ENCODE results near the gene DDX51.
"Not testable (repeated sequence)": the region's sequence is repeated elsewhere in the genome, so short reads cannot be mapped to it uniquely, and the experiment has no call there.

Gene DDX51

DNA sequence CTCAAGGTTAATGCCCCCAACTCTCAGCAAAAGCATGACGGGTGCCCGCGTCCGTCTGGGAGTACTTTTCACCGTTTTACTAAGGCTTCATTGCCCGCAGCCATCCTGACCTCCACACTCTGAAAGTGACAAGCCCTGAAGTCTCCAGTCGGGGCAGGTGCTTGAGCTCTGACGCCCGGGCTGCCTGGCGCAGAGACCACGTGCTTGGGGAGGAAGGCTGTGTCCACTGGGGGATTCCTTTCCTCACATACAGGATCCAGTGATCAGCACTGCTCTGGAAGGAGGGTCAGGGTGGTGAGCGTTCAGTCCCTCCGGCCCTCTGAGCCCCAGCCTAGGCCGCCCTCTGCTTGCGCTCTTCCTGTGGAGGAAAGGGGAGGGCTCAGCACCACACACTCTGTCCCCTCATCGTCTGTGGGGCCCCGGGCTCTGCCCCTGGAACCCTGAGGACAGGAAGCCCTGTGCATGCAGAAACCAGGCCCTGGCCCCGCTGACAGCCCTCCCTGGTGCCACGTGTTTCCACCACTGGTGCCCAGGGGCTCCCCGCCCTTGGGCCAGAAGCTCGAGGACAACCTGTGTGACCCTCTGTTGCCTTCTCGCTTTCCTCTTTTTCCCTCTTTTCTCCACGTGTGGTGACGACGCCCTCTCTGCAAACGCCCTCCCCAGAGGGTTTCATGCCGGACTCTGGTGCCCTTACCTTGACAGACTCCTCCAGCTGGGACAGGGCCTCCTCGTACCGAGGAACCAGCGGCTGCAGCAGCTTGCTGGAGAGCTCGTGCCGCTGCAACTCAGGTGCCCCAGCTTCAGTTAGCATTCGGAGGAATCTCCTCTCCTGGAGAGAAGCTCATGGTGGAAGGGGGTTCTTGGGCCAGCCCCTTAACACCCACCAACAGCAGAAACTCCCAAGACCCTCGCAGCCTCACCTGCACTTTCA is 4.9 kb downstream of the DDX51 start:
- no peak for DNase-seq

DNA sequence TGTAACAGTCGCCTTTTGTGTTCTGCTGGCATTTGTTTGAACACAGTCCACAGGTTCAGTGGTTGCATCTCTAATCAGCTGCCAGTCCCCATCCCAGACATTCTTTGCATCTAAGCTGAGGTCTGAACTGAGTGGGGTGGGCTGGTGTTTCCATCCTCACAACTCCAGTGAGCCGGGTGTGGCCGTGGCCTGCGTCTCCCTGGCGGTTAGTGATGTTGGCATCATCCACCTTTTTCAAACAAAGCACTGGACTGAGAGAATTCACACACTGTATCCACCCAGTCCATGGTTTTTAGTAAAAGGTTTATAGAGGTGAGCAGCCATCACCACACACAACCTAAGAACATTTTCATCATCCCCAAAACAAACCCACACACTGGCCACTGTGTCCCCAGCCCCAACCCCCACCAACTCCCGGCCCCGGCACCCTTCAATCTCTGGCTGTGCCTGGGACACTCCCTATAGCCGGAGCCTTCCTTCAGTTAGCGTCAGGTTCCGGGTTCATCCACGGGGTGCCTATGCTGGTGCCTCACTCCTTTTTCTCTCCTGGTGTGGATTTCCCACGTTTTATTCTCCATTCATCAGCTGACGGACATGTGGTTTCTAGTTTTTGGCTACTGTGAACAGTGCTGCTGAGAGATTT is 6.5 kb downstream of the DDX51 start:
- DNase-seq: no peak

DNA sequence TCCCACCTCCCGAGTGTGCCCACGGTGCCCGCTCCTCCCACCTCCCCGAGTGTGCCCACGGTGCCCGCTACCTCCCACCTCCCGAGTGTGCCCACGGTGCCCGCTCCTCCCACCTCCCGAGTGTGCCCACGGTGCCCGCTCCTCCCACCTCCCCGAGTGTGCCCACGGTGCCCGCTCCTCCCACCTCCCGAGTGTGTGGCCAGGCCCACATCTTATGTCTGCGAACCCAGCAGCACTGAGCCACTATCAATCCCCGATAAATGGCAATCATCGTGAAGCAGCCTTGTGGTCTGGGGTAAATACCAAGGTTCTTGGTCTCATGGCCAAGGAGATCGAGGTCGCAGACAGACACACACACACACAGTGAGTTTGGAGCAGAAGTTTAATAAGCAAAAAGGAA is 7.9 kb downstream of the DDX51 start:
- DNase-seq: not testable (repeated sequence)

DNA sequence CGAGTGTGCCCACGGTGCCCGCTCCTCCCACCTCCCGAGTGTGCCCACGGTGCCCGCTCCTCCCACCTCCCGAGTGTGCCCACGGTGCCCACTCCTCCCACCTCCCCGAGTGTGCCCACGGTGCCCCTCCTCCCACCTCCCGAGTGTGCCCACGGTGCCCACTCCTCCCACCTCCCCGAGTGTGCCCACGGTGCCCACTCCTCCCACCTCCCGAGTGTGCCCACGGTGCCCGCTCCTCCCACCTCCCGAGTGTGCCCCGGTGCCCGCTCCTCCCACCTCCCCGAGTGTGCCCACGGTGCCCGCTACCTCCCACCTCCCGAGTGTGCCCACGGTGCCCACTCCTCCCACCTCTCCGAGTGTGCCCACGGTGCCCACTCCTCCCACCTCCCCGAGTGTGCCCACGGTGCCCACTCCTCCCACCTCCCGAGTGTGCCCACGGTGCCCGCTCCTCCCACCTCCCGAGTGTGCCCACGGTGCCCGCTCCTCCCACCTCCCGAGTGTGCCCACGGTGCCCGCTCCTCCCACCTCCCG is 9.4 kb downstream of the DDX51 start:
- not testable (repeated sequence) for DNase-seq

DNA sequence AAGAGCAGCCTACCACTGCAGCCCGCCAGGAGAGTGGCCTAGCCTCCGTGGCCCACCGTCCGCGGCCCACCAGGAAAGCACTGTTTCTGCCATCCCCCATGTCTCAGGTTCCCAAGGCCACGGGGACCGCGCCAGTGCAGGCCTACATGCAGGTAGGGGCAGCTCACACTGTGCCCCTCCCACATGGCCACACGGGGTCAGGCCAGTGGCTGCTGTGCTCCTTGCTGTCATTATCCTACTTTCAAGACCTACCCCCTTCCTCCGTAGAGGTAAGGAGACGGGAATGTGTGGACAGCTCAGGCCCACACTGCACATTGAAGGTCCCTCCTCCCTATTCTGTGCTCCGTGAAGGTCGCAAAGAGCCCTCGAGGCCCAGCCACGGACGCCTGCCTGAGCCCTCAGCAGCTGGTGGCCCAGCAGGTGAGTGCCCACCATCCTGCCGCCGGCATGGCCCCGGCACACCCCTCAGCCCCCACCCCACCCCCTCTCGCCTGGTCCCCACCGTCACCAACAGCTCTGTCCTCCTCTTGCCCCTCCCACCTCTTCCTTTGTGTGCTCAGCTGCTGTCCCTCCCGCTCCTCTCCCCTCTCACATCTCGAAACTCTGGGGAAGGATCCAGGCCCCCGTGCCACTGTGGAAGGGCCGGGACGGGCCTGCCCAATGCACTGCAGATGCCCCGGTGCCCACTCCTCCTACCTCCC is 10.0 kb downstream of the DDX51 start:
- no peak for DNase-seq

DNA sequence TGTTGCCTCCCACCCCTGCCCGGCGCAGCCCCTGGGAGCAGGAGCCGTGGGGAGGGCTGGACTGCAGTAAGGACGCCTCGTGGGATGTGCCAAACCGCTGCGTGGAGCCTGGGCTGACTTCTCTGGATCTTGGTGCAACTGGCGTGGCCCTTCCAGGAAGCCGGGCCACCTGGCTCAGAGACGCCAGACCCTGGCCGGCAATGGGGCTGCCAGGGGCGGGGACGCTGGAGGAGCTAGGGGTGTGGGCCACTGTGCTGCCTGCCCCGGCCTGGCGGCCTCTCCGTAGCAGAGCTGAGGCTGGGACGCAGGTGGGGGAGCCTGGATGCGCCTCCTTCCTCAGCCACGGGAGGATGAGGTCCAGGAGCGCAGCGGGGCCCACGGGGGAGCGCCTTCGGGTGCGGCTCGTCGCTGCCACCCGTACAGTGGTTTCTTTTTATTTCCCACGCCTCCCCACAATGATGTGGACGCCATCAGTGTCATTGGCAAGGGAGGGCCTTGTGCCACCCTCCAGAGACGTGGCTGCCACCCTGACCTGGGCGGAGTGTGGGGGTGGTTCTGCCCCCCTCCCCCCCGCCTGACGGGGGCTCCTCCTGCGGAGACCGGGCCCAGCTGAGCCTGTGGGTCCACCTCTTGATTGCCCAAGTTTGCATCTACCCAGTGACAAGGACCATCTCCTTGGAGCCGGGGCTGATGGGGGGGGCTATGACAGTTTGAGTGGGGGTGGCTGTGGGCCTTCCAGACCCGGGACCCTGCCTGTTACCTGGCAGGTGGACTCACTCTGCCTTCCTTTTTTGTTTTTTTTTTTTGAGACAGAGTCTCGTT is 11.3 kb downstream of the DDX51 start:
- no peak for DNase-seq

DNA sequence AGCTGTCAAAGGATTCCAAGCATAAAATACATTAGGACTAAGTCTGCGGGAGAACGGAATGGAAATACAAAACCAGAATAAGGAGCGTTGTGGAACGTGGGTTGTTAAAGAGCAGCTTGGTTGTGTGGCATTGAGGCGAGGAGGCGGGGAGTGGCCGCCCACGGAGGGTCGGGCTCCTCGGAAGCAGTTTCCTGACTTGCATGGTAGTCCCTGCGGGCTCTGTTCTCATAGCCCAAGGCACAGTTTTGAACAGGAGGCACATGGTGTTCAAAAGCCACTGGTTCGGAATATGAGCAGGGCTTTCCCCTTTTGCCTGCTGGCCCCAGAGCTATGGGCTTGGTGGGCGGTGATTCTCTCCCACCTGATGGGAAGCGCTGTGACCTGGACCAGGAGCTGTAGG is 12.2 kb downstream of the DDX51 start:
- DNase-seq: no peak

DNA sequence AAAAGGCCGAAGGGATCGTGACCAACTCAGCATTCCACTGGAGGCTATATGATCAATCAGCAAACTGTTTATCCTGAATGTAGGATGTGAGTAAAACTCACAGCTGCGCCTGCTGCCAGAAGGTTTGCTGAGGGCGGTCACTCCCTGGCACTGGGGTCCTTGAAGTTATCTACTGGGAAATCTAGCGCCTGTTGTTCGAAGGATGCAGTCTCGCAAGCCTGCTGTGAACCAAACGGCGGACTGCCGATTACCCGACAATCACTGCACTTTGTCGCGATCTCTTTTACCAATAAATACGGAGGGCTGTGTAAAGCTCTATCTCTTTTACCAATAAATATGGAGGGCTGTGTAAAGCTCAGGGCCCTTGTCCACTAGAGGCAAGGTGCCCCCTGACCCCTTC is 12.9 kb downstream of the DDX51 start:
- DNase-seq: no peak

DNA sequence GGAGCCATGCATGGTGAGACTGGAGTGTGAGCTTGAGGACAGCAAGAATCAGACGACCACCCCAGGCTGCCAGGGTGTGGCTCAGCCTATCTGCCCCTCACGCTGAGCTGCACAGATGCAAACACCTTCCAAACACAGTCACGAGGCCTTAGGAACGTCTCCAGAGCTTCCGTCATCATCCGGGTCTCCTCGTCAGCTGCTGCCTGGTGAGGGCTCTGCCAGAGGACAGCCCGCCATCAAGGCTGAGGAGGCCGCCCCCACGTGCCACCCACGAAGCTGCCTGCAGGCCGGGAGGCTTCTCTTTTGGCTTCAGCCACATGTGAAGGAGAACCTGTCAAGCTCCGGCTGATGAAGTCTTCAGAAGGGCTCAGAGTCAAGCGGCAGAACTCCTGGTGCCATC is 13.4 kb downstream of the DDX51 start:
- DNase-seq: no peak

DNA sequence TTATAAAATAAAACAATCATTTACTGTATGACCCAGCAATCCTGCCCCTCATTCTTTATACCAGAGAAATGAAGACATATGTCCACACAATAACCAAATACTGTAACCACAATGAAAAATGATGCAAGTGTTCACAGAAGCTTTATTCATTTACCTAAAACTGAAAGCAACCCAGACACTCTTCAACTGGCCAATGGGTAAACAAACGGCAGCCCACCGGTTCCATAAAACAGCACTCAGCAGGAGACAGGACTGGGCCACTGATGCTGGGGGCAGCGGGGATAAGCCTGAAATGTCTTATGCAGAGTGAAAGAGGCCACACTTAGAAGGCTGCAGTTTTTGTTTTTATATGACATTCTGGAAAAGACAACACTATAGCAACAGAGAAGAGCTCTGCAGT is 15.1 kb downstream of the DDX51 start:
- DNase-seq: no peak

DNA sequence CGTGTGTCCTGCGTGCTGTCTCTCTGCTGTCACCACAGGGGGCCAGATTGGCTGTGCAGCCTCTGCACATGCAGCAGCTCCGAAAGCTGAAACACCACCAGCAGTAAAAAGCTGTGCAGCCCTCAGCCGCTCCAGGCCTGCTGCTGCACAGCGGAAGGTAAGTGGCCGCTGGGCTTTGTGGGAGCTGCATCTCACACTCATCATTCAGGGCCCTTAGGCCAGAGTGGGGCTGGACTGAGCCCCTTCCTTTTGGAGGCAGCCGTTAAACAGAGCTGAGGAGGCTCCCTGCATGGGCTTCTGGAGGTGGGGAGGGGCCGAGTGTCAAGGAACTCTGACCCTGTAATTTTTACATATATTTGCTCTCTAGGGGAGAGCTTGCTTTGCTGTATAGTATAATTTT is 17.1 kb downstream of the DDX51 start:
- DNase-seq: no peak

DNA sequence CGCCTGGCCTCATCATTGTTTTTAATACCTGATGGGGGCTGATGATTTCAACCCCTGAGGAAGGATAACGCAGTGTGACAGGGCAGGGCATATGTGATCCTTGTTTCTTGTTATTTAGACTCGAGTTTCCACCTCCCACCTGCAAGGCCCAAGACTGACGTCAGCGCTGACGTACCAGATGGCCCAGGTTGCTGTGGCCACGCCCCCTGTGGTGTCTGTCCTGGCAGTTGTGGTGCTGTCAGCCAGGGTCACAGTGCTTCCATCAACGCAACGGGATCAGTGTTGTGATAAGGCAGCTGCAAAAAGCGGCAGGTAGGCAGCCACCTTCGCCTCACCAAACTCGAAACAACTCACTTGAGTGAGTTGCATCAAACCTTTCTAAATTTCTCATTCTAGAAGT is 18.4 kb downstream of the DDX51 start:
- no peak for DNase-seq

DNA sequence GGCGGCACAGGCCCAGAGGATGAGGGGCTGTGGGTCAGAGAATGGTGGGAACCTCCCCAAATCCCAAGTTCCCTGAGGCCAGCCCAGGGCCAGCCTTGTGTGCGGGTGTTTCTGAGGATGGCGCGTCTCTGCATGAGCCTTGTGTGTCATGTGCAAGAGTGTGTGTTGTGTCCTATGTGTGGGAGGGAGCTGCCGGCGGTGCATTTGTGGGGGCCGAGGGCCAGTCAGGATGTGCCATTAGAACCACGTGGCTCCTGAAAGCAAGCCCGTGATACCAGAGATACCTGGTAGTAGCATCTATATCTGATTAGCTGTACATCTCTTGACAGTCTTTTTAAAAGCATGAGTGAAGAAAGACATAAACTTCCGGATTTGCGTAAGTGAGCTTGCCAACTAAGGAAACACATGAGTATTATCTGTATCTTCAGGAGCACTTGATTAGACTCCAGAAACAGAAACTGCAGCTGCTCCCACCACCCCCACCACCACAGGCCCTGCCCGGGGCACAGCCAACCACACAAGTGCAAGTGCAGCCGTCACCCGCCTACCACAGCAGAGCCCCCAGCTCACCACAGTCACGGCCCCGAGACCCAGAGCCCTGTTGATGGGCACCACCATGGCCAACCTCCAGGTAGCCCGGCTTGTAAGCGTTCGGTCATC is 19.2 kb downstream of the DDX51 start:
- no peak for DNase-seq

DNA sequence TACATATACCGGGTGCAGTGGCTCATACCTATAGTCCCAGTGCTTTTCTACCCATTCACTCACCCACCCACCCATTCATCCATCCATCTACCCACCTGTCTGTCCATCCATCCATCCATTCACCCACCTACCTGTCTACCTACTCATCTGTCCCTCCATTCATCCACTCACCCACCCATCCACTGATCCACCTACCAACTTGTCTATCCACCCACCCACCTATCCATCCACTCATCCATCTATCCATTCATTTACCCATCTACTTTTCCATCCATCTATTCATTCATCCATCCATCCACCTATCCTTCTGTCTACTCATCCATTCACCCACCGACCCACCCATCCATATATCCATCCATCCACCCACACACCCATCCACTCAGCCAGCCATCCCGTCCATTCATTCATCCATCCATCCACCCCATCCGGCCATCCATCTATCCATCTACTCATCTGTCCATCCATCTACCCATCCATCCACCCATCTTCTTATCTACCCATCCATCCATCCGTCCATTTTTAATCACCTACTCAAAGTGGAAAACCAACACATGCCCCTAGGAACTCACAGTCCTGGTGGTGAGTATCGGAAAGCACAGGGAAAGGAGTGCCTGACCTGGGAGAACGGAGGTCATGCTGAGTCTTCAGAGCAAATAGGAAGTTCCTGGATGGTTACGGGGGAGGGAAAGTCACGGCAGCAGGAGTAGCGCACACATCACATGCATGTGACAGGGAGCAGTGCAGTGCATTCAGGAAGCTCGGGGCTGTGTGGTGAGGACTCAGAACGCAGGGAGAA is 20.0 kb downstream of the DDX51 start:
- no peak for DNase-seq

DNA sequence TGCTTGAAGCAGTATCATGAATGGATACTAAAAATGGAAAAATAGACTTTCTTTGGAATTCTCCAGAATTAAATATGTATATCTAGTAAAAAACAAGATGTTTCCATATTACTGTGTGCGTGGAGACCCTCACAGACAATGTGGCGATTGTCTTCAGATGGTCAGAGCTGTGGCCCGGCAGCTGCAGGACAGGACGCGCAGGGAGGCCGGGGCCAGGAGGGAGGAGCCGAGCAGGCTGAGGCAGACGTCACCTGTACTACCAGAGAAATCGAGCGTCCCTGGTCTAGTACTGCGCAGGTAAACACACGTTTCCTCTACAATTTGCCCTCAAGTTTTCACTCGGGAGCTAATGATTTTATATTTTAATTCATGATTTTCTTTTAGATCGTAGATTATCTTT is 22.8 kb downstream of the DDX51 start:
- DNase-seq: no peak

DNA sequence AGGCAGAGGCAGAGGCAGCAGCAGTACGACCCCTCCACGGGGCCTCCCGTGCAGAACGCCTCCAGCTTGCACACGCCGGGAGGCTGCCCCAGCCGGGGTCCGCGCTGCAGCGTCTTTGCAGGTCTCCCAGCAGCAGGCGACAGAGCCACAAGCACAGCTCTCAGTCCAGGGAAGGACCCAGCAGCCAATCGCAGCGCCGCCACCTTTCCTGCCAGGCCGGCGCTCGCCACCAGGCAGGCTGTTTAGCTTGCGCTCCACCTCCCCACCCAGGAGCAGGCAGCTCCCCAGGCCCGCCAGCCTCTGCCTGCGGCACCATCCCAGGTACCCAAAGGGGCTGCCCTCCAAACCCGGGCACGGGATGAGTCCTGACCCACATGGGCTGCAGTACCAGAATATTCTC is 25.2 kb downstream of the DDX51 start:
- no peak for DNase-seq

DNA sequence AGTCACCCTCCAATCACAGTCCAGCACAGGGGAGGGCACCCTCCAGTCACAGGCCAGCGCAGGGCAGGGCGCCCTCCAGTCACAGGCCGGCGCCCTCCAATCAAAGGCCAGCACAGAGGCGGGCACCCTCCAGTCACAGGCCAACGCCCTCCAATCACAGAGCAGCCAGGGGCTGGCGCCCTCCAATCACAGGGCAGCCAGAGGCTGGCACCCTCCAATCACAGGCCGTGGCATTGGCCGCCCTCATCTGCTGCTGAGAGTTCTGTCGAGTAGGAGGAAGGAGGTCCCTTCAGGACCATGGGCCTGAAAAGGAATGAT is 26.6 kb downstream of the DDX51 start:
- no peak for DNase-seq

DNA sequence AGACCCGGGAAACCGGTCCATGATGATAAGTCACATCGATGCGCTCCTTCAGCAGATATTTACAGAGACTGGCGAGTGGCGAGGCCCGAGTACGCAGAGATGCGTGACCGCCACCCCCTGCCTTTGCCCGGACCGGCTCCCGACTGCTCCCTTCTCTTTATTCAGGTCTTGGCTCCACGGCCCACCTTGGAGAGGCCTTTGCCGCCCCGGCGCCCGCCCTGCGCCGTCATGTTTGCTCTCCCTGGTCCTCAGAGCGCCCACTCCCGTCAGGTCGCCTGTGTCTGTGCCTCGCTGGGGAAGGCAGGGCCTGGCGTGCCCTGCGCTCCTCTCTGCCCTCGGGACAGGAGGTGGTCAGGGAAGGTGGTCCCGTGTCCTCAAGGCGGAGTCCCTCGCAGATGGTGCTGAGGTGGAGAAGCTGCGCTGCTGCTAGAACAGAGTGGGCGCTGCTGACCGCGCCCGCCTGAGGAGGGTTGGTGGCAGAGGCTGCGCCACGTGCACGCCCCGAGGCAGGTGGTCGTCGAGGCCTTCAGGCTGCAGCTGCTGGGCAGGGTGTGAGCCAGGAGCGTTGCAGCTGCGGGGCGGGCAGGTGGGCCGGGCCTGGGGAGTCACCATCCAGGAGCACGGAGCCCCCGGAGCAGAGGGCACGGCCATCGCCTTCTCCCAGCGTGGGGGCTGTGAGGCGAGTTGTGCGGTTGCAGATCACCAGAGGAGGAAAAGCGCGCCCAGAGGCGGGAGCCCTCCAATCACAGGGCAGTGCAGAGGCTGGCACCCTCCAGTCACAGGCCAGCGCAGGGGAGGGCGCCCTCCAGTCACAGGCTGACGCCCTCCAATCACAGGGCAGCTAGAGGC is 27.2 kb downstream of the DDX51 start:
- no peak for DNase-seq

DNA sequence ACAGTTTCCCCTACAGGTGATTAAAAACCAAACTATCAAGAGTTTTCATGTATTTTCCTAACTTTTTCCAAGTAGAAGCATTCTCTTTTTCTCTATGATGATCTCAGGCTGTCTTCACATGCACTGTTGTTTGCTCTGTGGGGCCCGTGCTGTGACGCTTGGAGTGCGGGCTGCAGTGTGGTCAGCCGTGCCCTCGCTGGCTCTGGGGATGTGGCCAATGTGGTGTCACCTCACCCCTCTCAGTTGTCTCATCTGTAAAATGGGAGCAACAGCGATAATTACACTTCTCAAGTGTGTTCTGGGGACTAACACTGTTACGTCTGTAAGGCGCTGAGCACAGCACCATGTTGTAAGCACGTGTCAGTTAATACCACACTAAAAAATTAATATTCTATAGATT is 28.6 kb downstream of the DDX51 start:
- DNase-seq: no peak

DNA sequence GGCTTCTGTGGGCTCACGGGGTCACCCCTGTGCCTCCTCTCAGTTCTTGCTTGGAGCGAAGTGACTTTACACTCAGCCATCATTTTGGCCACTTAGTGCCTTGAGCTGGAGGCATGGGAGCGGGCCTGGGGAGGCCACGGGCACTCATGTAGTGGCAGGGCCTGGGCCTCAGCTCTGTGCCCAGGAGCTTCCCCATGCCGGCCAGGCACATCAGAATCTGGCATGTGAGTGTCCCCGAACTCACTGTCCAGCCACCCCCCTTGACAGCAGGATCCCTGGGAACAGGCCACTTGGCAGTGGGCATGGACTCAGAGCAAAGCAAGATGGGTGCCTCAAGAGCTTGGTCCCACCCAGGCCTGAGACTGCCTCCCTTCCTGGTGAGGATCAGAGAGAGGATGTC is 29.5 kb downstream of the DDX51 start:
- DNase-seq: no peak

Data from central memory CD4-positive, alpha-beta T cell (primary cell).